ENCODE results near the gene HLA-DOB. TPM values are rescaled to one million over a fixed set of nuclear protein-coding genes. Genes with fewer than 3 reads are reported as not detected.

The HLA-DOB gene
- total and polyA plus RNA-seq, 11 donors, result 0.25 to 2.7 (median 0.60) TPM; not detected in 2

GRCh38 chr6:32842021-32842650, 25.3 kb upstream of the HLA-DOB start:
- H3K9me3 ChIP-seq, result no peaks in the 10 kb centered on the region
- no peak for TF ChIP-seq CTCF (IDR thresholded peaks at IDR 0.05)
- TF ChIP-seq POLR2A (IDR thresholded peaks at IDR 0.05), result no peak
- ATAC-seq, result no peak
- 85 to 94% (median 92%) methylated on average over 6 of the region's 6 CpGs for WGBS, 4 donors
- no peaks in the 10 kb centered on the region for H3K27me3 ChIP-seq
- intact Hi-C loops (cut with DNase I), result loop anchor here in 2 of 10 donors (5.0 kb wide), 2 partner anchors 125 to 130 kb away; partner anchors contain the start of gene BRD2 (in 1 of the 2)
- no peak for DNase-seq
- peak overlapping the region in 5 of 12 donors; percentile 7 to 100 (median 94) for H3K27ac ChIP-seq
- H3K4me1 ChIP-seq, result peaks cover 0 to 72% (median 25%) of the 10 kb centered on the region in 12 donors
- H3K36me3 ChIP-seq, result peaks cover 0 to 59% (median 43%) of the 10 kb centered on the region in 9 donors
- peak overlapping the region in 5 of 12 donors; percentile 81 to 93 (median 85) for H3K4me3 ChIP-seq

GRCh38 chr6:32840604-32841246, 23.9 kb upstream of the HLA-DOB start:
- peak overlapping the region in 1 of 12 donors; percentile 100 for H3K27ac ChIP-seq
- intact Hi-C loops (cut with DNase I), result loop anchor here in 2 of 10 donors (5.0 kb wide), 2 partner anchors 127 to 132 kb away; partner anchors contain the start of gene BRD2 (in 1 of the 2)
- DNase-seq (peak in 1 of 5 donors; percentile 16), ATAC-seq (no peak)
- H3K27me3 ChIP-seq, result no peaks in the 10 kb centered on the region
- TF ChIP-seq CTCF (IDR thresholded peaks at IDR 0.05) (no peak), POLR2A (IDR thresholded peaks at IDR 0.05) (no peak)
- peaks cover 0 to 59% (median 36%) of the 10 kb centered on the region in 9 donors for H3K36me3 ChIP-seq
- 82 to 89% (median 87%) methylated on average over 9 of the region's 9 CpGs for whole genome bisulfite sequencing, 4 donors
- no peaks in the 10 kb centered on the region for H3K9me3 ChIP-seq
- H3K4me3 ChIP-seq, result no peak overlapping the region
- peaks cover 0 to 71% (median 23%) of the 10 kb centered on the region in 12 donors for H3K4me1 ChIP-seq

GRCh38 chr6:32839356-32839755, 22.6 kb upstream of the HLA-DOB start:
- H3K27ac ChIP-seq, result peak overlapping the region in 10 of 12 donors; percentile 85 to 100 (median 96)
- peaks cover 0 to 60% (median 21%) of the 10 kb centered on the region in 12 donors for H3K4me1 ChIP-seq
- H3K9me3 ChIP-seq, result no peaks in the 10 kb centered on the region
- H3K27me3 ChIP-seq, result no peaks in the 10 kb centered on the region
- ATAC-seq (no peak), DNase-seq (peak in 1 of 5 donors; percentile 40)
- intact Hi-C loops (cut with DNase I), result loop anchor here in 5 of 10 donors (2.0 to 5.0 kb wide), 4 partner anchors 13 to 33 kb away; partner anchors contain the start of genes PSMB9 (in 3 of the 5) and TAP1 (in 1 of the 5)
- 86 to 91% (median 88%) methylated on average over 15 of the region's 15 CpGs for WGBS, 4 donors
- H3K4me3 ChIP-seq, result no peak overlapping the region
- no peak for TF ChIP-seq CTCF (IDR thresholded peaks at IDR 0.05)
- no peak for TF ChIP-seq POLR2A (IDR thresholded peaks at IDR 0.05)
- H3K36me3 ChIP-seq, result peaks cover 0 to 62% (median 42%) of the 10 kb centered on the region in 9 donors

Data from heart left ventricle (tissue), 16 donors.